Fibroblast of skin of left quadriceps (primary cell): ENCODE results near the gene PCYT2.
A peak's percentile ranks its signal among the peaks of the same experiment; 100 is the strongest.
"Not testable (repeated sequence)": the region's sequence is repeated elsewhere in the genome, so short reads cannot be mapped to it uniquely, and the experiment has no call there.

ENCODE experiments used
- DNase-seq, 2 experiments: peaks; one replicate each; pipeline ENCODE4 v3.0.0-alpha.2; 2013; ENCODE audit warnings: low read depth in 2 of 2

PCYT2 gene

DNA sequence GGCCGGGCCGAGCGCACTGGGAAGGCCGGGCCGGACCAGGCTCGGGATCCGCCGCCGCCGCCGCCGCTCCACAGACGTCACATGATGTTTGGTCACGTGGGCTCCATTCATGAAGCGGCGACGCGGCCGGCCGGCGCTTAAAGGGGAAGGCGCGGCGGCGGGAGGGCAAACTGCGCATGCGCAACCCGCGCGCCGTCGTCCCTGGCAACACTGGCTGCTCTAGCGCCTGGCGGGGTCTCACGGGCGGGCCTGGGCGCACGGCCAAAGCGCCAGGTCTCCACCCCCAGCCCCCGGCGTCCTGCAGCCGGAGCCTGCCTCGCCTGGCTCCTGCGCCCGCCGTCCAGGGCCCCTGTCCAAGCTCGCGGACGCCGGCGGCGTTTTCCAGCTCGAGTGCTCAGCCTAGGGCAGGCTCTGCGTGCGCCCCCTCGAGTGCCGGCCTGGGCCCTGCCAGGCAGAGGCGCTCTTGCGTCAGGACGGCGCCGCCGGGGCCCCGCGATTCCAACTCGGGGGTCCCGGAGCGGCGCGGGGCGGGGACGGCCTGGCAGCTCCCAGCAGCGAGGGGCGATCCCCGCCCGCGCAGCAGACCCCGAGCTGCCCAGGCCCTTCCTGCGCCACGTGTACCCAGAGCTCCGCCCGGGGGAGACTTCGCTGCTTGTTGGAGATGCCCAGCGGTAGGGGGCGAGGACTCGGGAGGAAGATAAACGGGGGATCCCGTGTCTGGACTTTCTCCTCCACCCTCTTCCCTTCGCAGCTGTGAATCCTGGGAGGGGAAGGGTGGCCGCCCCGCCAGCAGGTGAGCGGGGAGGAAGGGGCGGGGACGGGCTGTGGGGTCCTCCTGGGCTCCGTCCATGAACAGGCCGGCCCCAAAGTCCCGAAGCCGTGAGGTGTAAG, 16.7 kb upstream of the PCYT2 start, which contains the start of gene MAFG:
TSS of gene MAFG (minus strand) at position 83 of the 891 bp plus-strand sequence. CDS start 4,550 bp downstream, outside the sequence.
- peak; percentile 88 to 89 for DNase-seq

DNA sequence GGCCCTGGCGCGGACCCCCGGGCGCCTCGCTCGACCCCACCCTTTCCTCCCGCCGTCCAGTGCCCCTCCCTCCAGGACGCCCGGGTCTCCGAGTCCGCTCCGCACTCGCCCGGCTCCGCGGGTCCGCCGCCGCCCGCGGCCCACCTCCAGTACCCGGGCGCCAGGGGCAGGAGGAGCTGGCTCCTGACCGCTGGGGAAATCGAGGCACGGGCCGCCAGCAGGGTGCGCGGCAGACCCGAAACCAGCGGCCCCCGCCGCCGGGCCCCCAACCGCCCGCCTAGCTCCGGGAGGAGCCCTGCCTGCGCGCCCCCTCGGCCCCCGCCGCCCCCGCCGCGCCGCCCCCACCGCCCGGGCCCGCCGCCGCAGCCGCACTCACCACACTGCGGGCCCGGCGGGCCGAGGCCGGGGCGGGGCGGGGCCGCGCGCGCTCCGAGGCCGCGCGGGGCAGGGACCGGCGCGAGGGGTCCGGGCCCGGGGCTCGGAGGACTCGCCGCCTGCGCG, 16.0 kb upstream of the PCYT2 start:
- DNase-seq, result no peak

DNA sequence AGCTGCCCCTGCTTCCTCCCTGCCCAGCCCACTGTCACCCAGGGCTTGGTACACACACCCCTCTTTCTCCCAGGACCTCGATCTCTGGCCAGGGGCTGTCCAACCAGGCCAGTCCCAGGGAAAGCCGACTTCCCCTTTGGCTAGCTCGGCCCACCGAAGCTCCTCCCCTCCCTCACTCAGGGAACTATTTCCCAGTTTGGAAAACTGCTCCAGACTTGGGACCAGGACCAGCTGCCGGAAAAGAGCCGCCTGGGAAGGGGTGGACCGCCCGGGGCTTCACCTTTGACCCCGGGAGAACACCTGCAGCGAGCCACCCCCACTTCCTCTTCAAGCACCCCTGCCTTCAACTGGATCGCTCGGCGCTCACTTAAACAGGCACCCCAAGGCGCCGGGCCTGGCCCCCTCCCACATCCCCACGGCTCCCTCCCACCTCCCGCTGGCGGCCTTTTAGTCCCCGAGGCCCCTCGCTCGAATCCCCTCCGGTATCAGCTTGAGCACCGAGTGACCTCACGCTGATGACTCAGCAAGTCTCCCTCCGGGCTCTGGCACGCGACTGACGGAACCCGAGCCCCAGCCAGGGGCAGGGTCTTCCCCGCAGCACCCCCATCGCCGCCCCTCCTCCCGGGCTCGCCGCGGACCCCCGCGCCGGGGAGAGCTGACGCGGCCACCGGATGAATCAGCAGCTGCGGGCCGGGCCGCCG, 15.4 kb upstream of the PCYT2 start:
- DNase-seq, result peak in 1 of 2 experiments; percentile 37

DNA sequence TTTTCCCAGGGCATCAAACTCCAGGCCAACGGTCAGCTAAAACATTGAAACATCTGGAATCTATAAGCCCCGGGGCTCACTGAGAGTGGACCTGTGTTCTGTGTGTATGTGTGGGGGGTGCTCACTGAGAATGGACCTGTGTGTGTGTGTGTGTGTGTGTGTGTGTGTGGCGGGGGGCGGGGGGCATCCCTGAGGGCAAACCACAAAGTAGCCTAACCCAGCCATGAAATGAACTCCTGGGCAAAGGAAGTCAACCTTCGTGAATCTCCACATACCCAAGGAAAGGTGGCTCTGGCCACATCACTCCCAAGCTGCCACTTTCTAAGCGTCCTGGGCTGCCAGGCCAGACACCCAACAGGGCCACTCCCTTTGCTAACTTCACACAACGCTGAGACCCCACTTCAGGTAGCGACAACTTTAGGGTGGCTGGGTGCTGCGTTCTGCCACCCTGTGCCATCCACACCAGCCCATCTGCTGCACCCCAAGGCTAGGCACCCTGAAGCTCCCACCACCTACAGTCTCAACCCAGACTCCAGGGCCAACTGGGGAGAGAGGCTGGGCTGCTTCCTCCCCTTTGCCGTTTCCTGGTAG, 14.8 kb upstream of the PCYT2 start:
- no peak for DNase-seq

DNA sequence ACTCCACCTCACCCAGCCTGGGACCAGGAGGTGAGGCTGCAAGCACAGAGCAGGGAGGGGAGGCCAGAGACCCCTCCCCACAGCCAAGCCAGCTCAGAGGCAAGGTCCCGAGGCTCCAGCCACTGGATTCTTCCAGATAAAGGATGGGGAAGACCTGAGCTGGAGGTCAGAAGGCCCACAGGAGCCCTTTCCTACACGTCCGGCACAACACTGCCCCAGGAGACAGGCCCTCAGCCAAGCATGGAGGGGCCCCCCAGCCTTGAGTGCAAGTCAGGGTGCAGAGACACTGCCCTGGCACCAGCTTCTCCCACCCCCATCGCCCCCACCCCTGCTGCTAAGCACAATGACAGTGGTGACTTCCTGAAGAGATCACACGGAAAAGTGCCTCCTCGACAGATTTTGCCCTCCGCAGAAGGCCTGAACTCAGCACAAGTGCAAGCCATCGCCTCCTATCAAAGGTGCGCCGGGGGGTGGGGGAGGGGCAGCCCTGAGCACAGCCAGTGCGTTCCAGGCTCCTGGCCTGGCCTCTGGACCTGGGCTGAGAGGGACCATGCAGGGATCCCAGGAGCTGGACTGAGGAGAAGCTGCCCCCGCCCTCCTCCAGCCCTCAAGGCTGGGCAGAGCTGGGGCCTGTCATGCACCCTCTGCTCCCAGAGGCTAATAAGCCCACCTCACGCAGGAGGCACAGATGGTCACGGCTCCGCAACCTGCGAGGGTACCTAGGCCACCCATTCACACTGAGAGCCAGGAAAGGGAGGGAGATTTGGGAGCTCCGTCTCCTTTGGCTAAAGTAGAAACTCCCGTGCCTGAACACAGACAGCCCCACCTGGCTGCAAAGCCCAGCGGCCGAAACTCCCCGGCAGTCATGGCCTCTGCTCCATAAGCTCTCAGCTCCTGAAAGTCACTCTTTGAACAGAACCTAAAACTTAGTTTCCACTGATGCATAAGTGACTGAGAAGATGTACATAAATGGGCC, 13.6 kb upstream of the PCYT2 start:
- no peak for DNase-seq

DNA sequence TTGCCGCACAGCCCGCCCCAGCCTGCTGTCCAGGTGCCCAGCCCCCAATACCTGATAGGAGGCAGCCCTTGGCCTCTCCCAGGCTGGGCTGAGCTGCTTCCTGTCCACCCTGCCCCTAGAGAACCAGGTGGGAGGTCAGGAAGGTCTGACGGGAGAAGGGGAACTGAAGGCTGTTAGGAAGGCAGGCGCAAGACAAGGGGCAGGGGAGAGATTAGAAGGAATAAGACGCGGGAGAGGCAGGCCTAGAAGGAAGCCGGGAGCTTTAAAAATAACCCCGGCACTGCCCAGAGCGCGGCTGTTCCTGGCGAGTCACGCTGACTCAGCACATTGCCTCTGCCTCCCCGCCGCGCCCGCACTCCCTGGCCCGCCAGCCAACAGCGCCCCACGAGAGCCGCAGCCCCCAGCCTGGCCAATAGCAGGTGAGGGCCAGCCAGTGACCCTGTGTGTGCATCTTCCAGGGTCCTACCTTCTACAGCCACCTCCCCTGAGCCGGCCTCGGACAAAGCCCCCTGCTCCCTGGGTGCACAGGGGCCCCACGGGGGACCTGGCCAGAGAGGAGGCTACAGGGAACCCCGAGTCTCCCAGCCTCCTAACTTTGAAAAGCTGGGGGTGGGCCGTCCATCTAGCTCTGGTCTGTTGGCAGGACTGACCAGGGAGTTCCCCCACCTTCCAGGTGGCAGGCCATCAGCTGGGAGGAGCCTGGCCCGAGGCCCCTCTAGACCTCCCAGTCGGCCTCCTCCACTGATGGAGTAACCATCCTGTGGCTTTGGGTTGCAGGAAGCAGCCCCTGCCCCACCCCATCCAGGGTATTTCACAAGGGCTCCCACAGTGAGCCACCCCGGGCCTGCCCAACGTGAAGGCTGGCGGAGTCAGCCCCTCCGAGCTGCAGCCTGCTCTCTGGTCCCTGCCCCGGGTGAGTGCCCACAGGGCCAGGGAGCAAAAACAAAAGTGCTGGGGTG, 12.4 kb upstream of the PCYT2 start:
- no peak for DNase-seq

DNA sequence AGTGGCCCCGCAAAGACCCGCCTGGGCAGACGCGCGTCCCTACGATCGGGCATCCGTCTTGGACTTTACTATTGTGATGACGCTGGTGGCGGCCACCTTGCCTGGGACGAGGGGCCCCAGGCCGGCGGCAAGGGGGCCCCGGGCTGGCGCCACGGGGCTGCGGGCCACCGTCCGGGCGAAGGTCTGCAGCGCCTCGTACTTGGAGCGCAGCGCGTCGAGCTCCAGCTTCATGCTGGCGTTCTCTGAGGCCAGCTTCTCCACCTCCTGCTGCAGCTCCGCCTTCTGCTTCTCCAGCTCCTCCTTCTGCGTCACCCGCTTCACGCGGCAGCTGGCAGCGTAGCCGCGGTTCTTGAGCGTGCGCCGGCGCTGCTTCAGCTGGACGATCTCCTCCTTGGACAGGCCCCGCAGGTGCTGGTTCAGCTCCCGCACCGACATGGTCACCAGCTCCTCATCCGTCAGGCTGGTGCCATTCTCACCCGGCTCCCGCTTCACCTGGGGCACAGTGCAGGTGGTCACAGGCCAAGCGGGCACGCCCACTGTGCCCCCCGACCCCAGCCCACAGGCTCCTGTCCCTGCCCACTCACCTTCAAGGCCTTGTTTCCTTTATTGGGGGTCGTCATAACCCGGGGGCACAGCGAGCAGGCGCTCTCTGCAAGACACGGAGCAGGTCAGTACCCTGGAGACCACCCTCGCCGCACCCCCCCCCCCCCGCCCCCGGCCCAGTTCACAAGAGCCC, 11.5 kb upstream of the PCYT2 start:
- no peak for DNase-seq

DNA sequence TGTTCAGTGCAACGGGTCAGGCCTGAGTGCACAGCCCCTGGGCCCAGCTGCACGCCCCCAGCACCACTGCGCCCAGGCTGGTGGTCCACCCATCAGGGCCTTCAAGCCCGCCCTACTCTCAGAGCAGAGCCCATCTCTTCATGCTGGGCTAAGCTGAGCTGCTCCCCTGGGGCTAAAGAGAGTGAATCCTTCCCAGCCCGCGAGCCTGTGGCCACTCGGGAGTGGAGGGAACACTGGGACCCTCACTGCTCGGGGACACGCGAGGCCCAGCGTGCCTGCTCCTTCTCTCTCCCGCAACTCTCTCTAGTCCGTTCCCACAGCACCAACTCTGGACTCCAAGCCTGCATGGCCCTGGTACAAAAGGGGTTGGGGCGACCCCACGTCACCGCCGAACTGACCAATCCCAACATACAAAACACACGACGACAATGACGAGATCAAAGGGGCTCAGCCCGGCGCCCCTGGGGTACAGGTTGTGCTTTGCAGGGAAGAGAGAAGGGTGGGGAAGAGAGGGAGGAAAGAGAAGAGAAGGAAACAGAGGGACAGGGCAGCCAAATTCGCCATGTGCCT, 10.9 kb upstream of the PCYT2 start:
- no peak for DNase-seq

DNA sequence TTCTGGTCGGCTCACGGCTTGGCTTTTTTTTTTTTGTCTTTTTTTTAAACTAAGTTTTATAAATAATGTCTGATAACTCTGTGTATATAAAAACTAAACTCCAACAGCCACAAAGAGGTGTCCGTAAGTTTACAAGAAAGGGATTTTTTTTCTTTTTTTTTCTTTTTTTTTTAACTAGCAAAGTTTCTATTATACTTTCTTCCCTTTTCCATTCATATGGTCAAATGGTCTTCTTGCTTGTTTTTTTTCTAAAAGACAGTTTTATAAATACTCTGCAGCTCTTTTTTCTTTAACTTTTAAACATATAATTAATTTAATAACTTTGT, 10.3 kb upstream of the PCYT2 start:
- DNase-seq, result no peak

DNA sequence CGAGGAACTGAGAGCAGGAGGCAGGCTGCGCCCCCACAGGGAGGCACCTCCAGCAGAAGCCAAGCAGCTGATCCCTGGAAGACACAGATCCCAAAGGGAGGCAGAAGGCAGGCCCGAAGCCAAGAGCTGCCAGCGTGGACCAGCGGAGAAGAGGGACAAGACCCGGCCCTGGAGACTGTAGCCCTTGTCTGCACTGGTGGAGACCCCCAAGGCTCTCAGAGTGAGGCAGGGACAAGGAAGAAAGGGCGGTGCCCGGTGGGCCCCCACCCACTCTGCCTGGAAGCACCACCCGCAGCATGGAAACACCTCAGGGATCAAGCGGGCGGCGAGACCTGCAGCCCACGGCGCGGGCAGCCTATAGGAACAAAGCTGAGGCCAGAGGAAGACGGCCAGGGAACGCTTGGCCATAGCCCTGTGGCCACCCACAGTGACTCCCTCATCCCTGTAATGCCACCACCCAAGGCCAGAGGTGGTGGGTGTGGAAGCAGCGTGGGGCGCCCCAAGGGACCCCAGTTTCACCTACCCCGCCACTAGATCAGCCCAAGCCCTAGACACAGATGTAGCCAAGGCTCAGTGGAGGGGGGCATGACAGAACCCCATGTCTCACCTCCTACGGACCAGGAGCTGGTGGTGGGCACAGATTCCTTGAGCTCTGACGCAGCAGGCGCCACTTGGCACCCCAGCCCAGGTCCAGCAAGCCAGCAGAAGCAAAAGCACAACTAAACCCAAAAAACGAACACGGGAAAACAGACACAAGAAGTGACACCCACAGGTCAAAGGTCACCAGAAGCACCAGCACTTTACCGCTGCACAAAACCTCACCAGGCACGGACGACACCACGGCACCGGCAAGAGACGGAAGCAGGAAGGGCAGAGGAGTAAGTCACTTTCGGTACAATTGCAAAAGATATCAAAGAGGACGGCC, 9.7 kb upstream of the PCYT2 start:
- DNase-seq, result no peak

DNA sequence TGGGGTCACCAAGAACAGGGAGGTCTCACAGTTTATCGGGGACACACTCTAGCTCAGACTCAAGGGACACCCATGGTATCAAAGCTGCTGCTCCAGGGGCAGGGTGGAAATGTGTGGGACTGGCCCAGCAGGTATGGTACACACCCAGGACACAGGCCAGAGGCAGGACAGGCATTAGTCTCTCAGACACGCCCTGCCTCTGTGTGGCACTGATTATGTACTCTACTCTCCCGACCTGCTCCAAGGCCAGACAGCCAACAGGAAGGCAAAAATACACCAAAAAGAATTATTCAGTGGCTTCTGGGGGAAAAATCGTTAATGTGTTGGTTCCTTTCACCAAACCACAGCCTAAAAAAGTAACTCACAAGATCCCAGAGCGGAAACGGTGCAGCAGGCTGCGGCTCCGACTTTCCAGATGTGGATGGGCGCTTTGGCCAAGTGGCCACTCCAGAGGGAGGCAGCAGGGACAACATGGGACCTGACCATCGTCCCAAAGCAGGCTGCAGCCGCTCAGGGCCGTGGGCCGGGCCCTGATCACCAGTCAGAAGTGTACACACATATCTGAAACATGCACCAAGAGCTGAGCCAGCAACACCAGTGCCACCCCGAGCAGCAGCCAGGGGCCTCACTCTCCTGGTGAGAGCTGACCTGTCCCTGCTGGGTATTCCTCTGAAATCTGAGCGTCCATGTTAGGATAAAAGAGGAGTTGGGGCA, 7.8 kb upstream of the PCYT2 start:
- DNase-seq, result no peak

DNA sequence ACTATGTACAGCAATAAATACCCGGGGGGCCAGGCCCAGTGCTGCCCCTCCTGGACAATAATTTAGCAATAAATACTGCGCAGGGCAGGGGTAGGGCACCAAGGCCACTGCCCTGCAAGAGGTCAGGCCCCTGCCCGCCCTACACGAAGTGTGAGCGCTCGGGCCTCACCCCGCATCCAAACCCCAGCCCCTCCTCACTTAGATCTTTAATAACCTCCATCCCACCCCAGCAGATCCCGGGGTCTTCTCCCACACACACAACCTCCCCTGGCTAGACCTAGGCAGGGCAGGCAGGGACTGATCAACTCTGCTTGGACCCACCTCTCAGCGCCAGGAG, 7.1 kb upstream of the PCYT2 start:
- not testable (repeated sequence) for DNase-seq

DNA sequence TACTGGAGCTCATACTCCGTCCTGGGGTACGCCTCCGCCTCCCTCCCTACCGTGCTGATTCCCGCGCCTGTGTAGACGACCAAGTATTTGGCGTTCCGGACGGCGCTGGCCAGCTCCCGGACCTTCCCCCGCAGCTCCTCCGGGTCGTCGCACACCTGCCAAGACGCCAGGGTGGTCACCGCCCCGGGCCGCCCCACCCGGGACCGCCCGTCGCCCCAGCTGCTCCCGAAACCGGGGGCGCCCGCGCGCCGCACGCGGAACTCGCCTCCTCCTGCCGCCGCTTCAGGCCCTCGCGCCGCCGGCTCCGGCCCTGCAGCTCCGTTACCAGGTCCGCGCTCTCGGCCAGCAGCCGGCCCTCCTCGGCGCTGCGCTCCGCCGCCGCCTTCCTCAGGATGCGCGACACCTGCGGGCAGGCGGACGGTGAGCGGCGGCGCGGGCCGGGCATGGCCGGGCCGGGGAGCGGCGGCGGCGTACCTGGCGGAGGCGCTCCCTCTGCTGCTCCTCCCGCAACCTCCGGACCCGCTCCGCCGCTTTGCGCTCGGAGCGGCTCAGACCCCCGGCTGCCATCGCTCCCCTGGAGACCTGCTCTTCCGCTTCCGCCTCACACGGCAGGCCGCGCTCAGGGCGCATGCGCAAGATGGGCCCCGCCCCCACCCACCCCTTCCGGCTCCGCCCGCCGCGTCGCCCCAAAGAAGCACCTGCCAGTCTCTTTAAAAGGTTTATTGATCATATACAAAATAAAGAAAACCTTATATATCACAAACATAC, 6.5 kb upstream of the PCYT2 start, which contains the start of gene SIRT7:
TSS of gene SIRT7 (minus strand) at position 612 of the 768 bp plus-strand sequence. CDS start at position 567, 45 bp downstream.
- no peak for DNase-seq

DNA sequence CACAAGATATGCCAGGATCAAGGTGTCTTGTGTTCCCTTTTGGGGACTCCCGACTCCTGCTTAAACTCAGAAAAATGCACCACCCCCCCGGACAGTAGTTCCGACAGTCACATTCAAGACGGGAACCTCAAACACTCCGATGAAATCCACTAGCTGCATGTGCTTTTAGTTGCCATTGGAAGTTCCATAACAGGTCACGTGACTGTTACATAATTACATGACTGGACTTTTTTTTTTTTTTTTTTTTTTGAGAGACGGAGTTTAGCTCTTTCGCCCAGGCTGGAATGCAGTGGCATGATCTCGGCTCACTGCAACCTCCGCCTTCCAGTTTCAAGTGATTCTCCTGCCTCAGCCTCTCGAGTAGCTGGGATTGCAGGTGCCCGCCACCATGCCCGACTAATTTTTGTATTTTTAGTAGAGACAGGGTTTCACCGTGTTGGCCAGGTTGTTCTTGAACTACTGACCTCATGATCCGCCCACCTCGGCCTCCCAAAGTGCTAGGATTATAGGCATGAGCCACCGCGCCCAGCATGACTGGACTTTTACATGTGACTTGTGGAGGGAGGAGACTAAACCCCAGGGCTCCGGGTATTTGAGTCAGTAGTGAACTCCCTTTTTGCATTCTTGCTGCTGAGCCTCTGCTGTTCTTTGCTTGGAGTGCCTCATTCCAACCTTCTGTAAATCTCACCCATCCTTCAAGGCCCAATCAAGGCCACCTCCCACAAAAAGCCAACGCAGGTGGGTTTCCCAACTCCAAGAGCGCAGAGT, 5.2 kb upstream of the PCYT2 start:
- DNase-seq, result no peak

DNA sequence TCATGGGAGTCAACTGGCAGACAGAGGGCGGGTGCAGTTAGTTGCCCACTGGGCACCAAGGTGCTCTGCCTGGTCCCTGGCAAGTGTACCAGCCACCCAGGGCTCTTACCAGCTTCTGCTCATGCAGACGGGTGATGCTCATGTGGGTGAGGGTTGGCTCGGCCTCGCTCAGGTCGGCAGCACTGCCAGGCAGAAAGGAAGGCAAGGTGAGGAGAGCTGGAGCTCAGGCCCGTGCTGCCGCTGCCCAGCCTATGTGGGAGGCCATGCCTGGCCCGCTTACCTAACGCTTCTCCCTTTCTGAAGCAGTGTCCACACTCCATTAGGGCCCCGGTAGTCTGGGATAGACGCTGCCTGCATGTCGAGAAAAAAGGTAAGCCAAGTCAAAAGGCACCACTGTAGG, 4.1 kb upstream of the PCYT2 start:
- no peak for DNase-seq
